MCF 10A (cell line): Measurements from ENCODE around the gene ANKFY1. TPM values are rescaled to one million over a fixed set of nuclear protein-coding genes. Genes with fewer than 3 reads are reported as not detected.
A peak's percentile ranks its signal among the peaks of the same experiment; 100 is the strongest.

Experiments
- BruUV-seq: library from RNA; stranded (reverse); fragments of 400-500 nt; replicated peaks from 2 replicates; lab custom pipeline; 2021; lab: Mats Ljungman, UMichigan
- CTCF ChIA-PET: fragments of 300-600 bp; sonication (Branson Sonifier 250); formaldehyde crosslinking; extraction: SDS; loops from one replicate; lab custom pipeline; 2021; ENCODE audit warnings: antibody characterized with exemption, inconsistent platforms; lab: Yijun Ruan, JAX
- POLR2A ChIA-PET: fragments of 300-600, 350-650 bp; sonication (Branson Sonifier 250); formaldehyde crosslinking; extraction: SDS; loops from one replicate; lab custom pipeline; 2020; ENCODE audit warnings: antibody characterized with exemption, inconsistent platforms; lab: Yijun Ruan, JAX
- DNase-seq: peaks from one replicate; pipeline ENCODE4 v3.0.0-alpha.2; 2018; ENCODE audit not compliant: unreplicated experiment
- H3K27ac Mint-ChIP-seq: one replicate; pipeline ENCODE4 v1.8.0; 2022; ENCODE audit warnings: mild to moderate bottlenecking, low read depth, mixed read lengths; ENCODE audit not compliant: unreplicated experiment
- H3K27me3 Mint-ChIP-seq: one replicate; pipeline ENCODE4 v1.8.0; 2022; ENCODE audit warnings: mixed read lengths; ENCODE audit not compliant: insufficient read depth, unreplicated experiment
- H3K36me3 Mint-ChIP-seq: one replicate; pipeline ENCODE4 v1.8.0; 2022; ENCODE audit warnings: mild to moderate bottlenecking, moderate library complexity, mixed read lengths; ENCODE audit not compliant: insufficient read depth, unreplicated experiment
- H3K4me1 Mint-ChIP-seq: one replicate; pipeline ENCODE4 v1.8.0; 2022; ENCODE audit warnings: mixed read lengths; ENCODE audit not compliant: insufficient read depth, unreplicated experiment
- H3K4me3 Mint-ChIP-seq: one replicate; pipeline ENCODE4 v1.8.0; 2022; ENCODE audit warnings: mild to moderate bottlenecking, moderate library complexity, mixed read lengths; ENCODE audit not compliant: unreplicated experiment
- H3K9me3 Mint-ChIP-seq: one replicate; pipeline ENCODE4 v1.8.0; 2022; ENCODE audit warnings: mixed read lengths; ENCODE audit not compliant: unreplicated experiment
- intact Hi-C: fragments of 100-400 bp; cut with micrococcal nuclease; formaldehyde crosslinking; loops from 2 replicates; pipeline ENCODE4 v1.14.1; 2022
- total RNA-seq: library from RNA; stranded (reverse); gene quantifications from 2 replicates; pipeline ENCODE4 v1.2.3, GENCODE V29; 2022
- TF ChIP-seq, protein P1 (sequence below): fragments of 200-600 bp; IDR thresholded peaks from one replicate; pipeline ENCODE4 v1.8.0; 2022; ENCODE audit warnings: antibody characterized with exemption, mild to moderate bottlenecking; ENCODE audit not compliant: unreplicated experiment

ANKFY1 gene
- total RNA-seq, 1 experiment from 2014 or later = 34.9 TPM

DNA sequence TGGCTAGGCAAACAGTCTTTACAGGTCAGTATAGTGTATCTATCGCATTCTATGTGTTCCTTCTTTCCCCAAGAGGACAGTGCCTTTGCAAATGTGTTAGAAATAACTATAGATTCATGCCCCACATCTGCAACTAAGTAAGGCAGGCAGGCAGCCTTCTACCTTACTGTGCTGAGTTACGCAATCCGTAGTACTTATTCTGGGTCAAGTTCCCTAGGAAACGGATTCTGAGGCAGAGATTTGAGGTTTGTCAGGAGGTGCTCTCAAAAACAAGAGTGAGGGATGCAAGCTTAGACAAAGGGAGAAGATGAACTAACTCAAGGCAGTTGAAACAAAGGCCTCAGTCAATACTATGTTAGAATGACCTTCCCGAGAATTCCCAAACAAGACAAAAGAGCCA, 12.7 kb upstream of the ANKFY1 start:
- no peaks in the 10 kb centered on the region for H3K27me3 Mint-ChIP-seq
- POLR2A ChIA-PET = no interaction called here
- no peak overlapping the region for H3K4me3 Mint-ChIP-seq
- H3K4me1 Mint-ChIP-seq = peaks cover 8% of the 10 kb centered on the region
- peak overlapping the region; percentile 51 for H3K27ac Mint-ChIP-seq
- TF ChIP-seq, protein P1, sequence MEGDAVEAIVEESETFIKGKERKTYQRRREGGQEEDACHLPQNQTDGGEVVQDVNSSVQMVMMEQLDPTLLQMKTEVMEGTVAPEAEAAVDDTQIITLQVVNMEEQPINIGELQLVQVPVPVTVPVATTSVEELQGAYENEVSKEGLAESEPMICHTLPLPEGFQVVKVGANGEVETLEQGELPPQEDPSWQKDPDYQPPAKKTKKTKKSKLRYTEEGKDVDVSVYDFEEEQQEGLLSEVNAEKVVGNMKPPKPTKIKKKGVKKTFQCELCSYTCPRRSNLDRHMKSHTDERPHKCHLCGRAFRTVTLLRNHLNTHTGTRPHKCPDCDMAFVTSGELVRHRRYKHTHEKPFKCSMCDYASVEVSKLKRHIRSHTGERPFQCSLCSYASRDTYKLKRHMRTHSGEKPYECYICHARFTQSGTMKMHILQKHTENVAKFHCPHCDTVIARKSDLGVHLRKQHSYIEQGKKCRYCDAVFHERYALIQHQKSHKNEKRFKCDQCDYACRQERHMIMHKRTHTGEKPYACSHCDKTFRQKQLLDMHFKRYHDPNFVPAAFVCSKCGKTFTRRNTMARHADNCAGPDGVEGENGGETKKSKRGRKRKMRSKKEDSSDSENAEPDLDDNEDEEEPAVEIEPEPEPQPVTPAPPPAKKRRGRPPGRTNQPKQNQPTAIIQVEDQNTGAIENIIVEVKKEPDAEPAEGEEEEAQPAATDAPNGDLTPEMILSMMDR = no peak
- CTCF ChIA-PET = no interaction called here
- H3K9me3 Mint-ChIP-seq = no peaks in the 10 kb centered on the region
- peaks cover 56% of the 10 kb centered on the region for H3K36me3 Mint-ChIP-seq
- DNase-seq = peak; percentile 18
- no TSS peak for BruUV-seq
- intact Hi-C loops = no loop called here

DNA sequence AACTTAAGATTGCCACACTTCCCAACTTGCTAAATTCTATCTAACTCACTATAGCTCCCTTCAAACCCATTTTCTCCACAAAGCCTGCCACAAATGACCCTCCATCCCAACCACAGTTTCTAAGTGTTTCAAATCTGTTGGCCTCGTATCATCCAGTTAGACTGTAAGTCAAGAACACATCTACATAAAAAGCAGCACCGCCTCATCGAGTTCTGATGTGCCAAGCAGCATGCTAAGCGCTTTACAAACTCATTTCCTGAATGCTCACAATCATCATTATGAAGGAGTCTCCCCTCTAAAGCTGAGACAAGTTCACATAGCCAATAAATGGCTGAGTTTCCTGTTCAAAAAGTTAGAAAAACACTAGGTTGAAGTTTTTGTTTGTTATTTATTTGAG, 9.2 kb upstream of the ANKFY1 start:
- H3K27ac Mint-ChIP-seq = no peak overlapping the region
- no peak overlapping the region for H3K4me3 Mint-ChIP-seq
- no peaks in the 10 kb centered on the region for H3K27me3 Mint-ChIP-seq
- H3K36me3 Mint-ChIP-seq = peaks cover 63% of the 10 kb centered on the region
- POLR2A ChIA-PET = interaction anchor here (0.5 to 2.1 kb wide), 3 partner anchors 10 to 1009 kb away, joined by 3 to 10 read pairs (median 5); partner anchors contain the start of gene ANKFY1
- no peaks in the 10 kb centered on the region for H3K9me3 Mint-ChIP-seq
- no peak for DNase-seq
- BruUV-seq = no TSS peak
- CTCF ChIA-PET = interaction anchor here (0.7 to 0.9 kb wide), 2 partner anchors 62 to 99 kb away, joined by 3 read pairs; no protein-coding TSS in a partner anchor
- intact Hi-C loops = no loop called here
- TF ChIP-seq, protein P1 = no peak
- H3K4me1 Mint-ChIP-seq = peaks cover 8% of the 10 kb centered on the region

DNA sequence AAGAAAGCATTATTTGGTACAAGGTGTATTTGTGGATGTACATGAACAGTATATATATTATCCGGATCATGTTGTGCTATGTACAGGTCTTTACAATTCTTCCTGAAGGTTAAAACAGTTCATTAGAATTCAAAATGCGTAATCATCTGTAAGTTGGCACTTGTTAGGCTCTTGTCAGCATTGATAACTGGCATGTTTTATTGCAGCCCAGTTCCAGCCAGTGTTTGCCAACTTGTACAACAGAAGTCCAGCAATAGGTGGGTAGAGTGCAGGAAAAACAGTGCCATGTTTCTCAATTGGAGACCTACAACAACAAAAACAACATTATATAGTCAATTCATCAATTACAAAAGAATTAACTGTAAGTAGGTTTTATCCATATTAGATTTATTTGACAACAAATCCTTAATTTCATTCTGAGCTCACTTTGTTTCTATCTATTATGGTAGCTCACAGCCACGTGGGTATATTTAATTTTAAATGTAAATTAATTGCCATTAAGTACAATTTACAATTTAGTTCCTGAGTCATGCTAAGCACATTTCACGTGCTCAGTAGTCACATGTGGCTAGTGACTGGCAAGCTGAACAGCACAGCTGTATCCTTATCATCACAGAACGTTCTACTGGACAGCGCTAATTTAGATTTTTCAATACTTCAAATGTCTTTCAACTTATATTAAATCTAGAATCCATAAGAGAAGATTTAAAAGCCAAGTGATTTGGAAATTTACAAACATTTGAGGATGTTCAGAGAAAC, 8.6 kb upstream of the ANKFY1 start:
- Mint-ChIP-seq H3K36me3 (peaks cover 63% of the 10 kb centered on the region), H3K4me1 (peaks cover 8% of the 10 kb centered on the region), H3K4me3 (no peak overlapping the region), H3K9me3 (no peaks in the 10 kb centered on the region), H3K27ac (no peak overlapping the region), H3K27me3 (no peaks in the 10 kb centered on the region)
- CTCF ChIA-PET = interaction anchor here (0.7 kb wide), 1 partner anchor 62 kb away, joined by 3 read pairs; no protein-coding TSS in a partner anchor
- TF ChIP-seq, protein P1 = no peak
- DNase-seq = no peak
- POLR2A ChIA-PET = interaction anchor here (0.5 to 2.1 kb wide), 3 partner anchors 9 to 1009 kb away, joined by 3 to 10 read pairs (median 5); partner anchors contain the start of gene ANKFY1
- BruUV-seq = no TSS peak
- intact Hi-C loops = no loop called here

DNA sequence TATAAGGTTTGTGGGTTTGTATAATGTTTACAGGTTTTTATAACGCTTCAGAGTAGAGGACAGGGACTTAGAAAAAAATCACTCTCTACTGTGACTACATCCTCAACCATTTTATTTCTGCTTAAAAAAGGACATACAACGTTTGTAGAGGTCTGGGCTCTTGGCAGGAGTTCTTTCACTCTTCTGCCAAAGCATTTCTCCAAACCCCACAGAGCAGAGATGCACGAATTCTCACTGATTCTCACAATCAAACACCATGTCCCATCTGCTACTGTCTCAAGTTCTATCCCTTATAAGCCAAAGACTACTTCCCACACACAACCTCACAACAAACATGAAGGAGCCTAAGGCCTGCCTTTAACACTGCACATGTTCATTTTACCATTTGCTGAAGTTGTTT, 7.0 kb upstream of the ANKFY1 start:
- BruUV-seq = no TSS peak
- TF ChIP-seq, protein P1 = no peak
- ChIA-PET CTCF (no interaction called here), POLR2A (interaction anchor here (0.6 to 0.9 kb wide), 2 partner anchors 10 to 16 kb away, joined by 3 to 4 read pairs; no protein-coding TSS in a partner anchor)
- no peaks in the 10 kb centered on the region for H3K27me3 Mint-ChIP-seq
- DNase-seq = no peak
- no peaks in the 10 kb centered on the region for H3K4me1 Mint-ChIP-seq
- H3K9me3 Mint-ChIP-seq = no peaks in the 10 kb centered on the region
- no peak overlapping the region for H3K4me3 Mint-ChIP-seq
- peaks cover 64% of the 10 kb centered on the region for H3K36me3 Mint-ChIP-seq
- H3K27ac Mint-ChIP-seq = no peak overlapping the region
- intact Hi-C loops = no loop called here
